Measurements from ENCODE around the gene C16orf96. TPM values are rescaled to one million over a fixed set of nuclear protein-coding genes. Genes with fewer than 3 reads are reported as not detected.

C16orf96 gene
- total and polyA plus RNA-seq, 4 experiments from 2014 or later, result 0.29 to 0.33 TPM; not detected in 2

- intact Hi-C loops (cut with micrococcal nuclease), result no loop called here
- H3K36me3 ChIP-seq (ENCODE audit: insufficient read depth, low read length), result no peaks in the 10 kb centered on the region
- H3K27ac Mint-ChIP-seq, result peak overlapping the region in 3 of 7 donors; percentile 6 to 60 (median 51)
- no peaks in the 10 kb centered on the region for H3K27me3 Mint-ChIP-seq
- no peaks in the 10 kb centered on the region for H3K9me3 ChIP-seq (ENCODE audit: control insufficient read depth in 1 of 2, low read length in 2 of 2)
- no peak overlapping the region for H3K4me3 Mint-ChIP-seq
- peaks cover 4 to 20% of the 10 kb centered on the region in 2 donors for H3K36me3 Mint-ChIP-seq
- no peaks in the 10 kb centered on the region for H3K27me3 ChIP-seq (ENCODE audit: insufficient read depth, low read length)
- DNase-seq, result no peak
- peaks cover 11 to 38% (median 19%) of the 10 kb centered on the region in 4 donors for H3K4me1 Mint-ChIP-seq
- no peak overlapping the region for H3K4me3 ChIP-seq (ENCODE audit: low read length in 2 of 2)
- H3K9me3 Mint-ChIP-seq, result no peaks in the 10 kb centered on the region
- no peak overlapping the region for H3K27ac ChIP-seq (ENCODE audit: low read depth, low read length)
- ChIA-PET POLR2A (ENCODE audit: partially characterized antibody) (no interaction called here), CTCF (ENCODE audit: partially characterized antibody) (interaction anchor here (1.5 kb wide), 1 partner anchor 9 kb away, joined by 4 read pairs; no protein-coding TSS in a partner anchor)
- peaks cover 14% of the 10 kb centered on the region for H3K4me1 ChIP-seq (ENCODE audit: insufficient read depth, low read length)
Measured at GRCh38 chr16:4641306-4641687, 85.2 kb downstream of the C16orf96 start.

GRCh38 chr16:4641895-4642294 is 85.8 kb downstream of the C16orf96 start:
- Mint-ChIP-seq H3K27ac (no peak overlapping the region), H3K9me3 (no peaks in the 10 kb centered on the region), H3K27me3 (no peaks in the 10 kb centered on the region), H3K4me3 (no peak overlapping the region), H3K4me1 (peaks cover 11 to 35% (median 18%) of the 10 kb centered on the region in 4 donors), H3K36me3 (peaks cover 3 to 18% of the 10 kb centered on the region in 2 donors)
- Histone ChIP-seq H3K27me3 (ENCODE audit: insufficient read depth, low read length) (no peaks in the 10 kb centered on the region), H3K27ac (ENCODE audit: low read depth, low read length) (no peak overlapping the region), H3K9me3 (ENCODE audit: control insufficient read depth in 1 of 2, low read length in 2 of 2) (no peaks in the 10 kb centered on the region), H3K4me1 (ENCODE audit: insufficient read depth, low read length) (peaks cover 20% of the 10 kb centered on the region), H3K36me3 (ENCODE audit: insufficient read depth, low read length) (no peaks in the 10 kb centered on the region), H3K4me3 (ENCODE audit: low read length in 2 of 2) (no peak overlapping the region)
- ChIA-PET CTCF (ENCODE audit: partially characterized antibody) (interaction anchor here (1.5 kb wide), 1 partner anchor 8 kb away, joined by 4 read pairs; no protein-coding TSS in a partner anchor), POLR2A (ENCODE audit: partially characterized antibody) (no interaction called here)
- intact Hi-C loops (cut with micrococcal nuclease), result no loop called here
- no peak for DNase-seq

- no peaks in the 10 kb centered on the region for H3K27me3 Mint-ChIP-seq
- no peaks in the 10 kb centered on the region for H3K9me3 Mint-ChIP-seq
- peaks cover 14 to 35% (median 20%) of the 10 kb centered on the region in 4 donors for H3K4me1 Mint-ChIP-seq
- H3K27ac ChIP-seq (ENCODE audit: low read depth, low read length), result no peak overlapping the region
- H3K4me1 ChIP-seq (ENCODE audit: insufficient read depth, low read length), result peaks cover 22% of the 10 kb centered on the region
- H3K9me3 ChIP-seq (ENCODE audit: control insufficient read depth in 1 of 2, low read length in 2 of 2), result no peaks in the 10 kb centered on the region
- H3K27ac Mint-ChIP-seq, result peak overlapping the region in 5 of 7 donors; percentile 25 to 82 (median 53)
- POLR2A ChIA-PET (ENCODE audit: partially characterized antibody), result interaction anchor here (0.6 kb wide), 1 partner anchor 13 kb away, joined by 3 read pairs; no protein-coding TSS in a partner anchor
- intact Hi-C loops (cut with micrococcal nuclease), result no loop called here
- CTCF ChIA-PET (ENCODE audit: partially characterized antibody), result no interaction called here
- no peaks in the 10 kb centered on the region for H3K27me3 ChIP-seq (ENCODE audit: insufficient read depth, low read length)
- H3K36me3 ChIP-seq (ENCODE audit: insufficient read depth, low read length), result peaks cover 3% of the 10 kb centered on the region
- DNase-seq, result no peak
- peaks cover 10 to 34% of the 10 kb centered on the region in 2 donors for H3K36me3 Mint-ChIP-seq
- no peak overlapping the region for H3K4me3 Mint-ChIP-seq
- no peak overlapping the region for H3K4me3 ChIP-seq (ENCODE audit: low read length in 2 of 2)
Measured at GRCh38 chr16:4646773-4647643, 90.9 kb downstream of the C16orf96 start.

GRCh38 chr16:4647644-4647980 is 91.5 kb downstream of the C16orf96 start:
- ChIA-PET CTCF (ENCODE audit: partially characterized antibody) (no interaction called here), POLR2A (ENCODE audit: partially characterized antibody) (no interaction called here)
- Histone ChIP-seq H3K9me3 (ENCODE audit: control insufficient read depth in 1 of 2, low read length in 2 of 2) (no peaks in the 10 kb centered on the region), H3K4me1 (ENCODE audit: insufficient read depth, low read length) (peaks cover 22% of the 10 kb centered on the region), H3K27me3 (ENCODE audit: insufficient read depth, low read length) (no peaks in the 10 kb centered on the region), H3K4me3 (ENCODE audit: low read length in 2 of 2) (no peak overlapping the region), H3K27ac (ENCODE audit: low read depth, low read length) (no peak overlapping the region), H3K36me3 (ENCODE audit: insufficient read depth, low read length) (peaks cover 4% of the 10 kb centered on the region)
- H3K36me3 Mint-ChIP-seq, result peaks cover 10 to 34% of the 10 kb centered on the region in 2 donors
- H3K9me3 Mint-ChIP-seq, result no peaks in the 10 kb centered on the region
- no peaks in the 10 kb centered on the region for H3K27me3 Mint-ChIP-seq
- H3K27ac Mint-ChIP-seq, result peak overlapping the region in 5 of 7 donors; percentile 41 to 82 (median 53)
- H3K4me3 Mint-ChIP-seq, result no peak overlapping the region
- peaks cover 14 to 35% (median 20%) of the 10 kb centered on the region in 4 donors for H3K4me1 Mint-ChIP-seq
- intact Hi-C loops (cut with micrococcal nuclease), result no loop called here
- no peak for DNase-seq

- no peaks in the 10 kb centered on the region for H3K9me3 ChIP-seq (ENCODE audit: control insufficient read depth in 1 of 2, low read length in 2 of 2)
- no peaks in the 10 kb centered on the region for H3K27me3 ChIP-seq (ENCODE audit: insufficient read depth, low read length)
- H3K36me3 ChIP-seq (ENCODE audit: insufficient read depth, low read length), result peaks cover 4% of the 10 kb centered on the region
- H3K27ac Mint-ChIP-seq, result peak overlapping the region in 5 of 7 donors; percentile 1 to 91 (median 76)
- H3K4me1 Mint-ChIP-seq, result peaks cover 14 to 35% (median 20%) of the 10 kb centered on the region in 4 donors
- ChIA-PET POLR2A (ENCODE audit: partially characterized antibody) (no interaction called here), CTCF (ENCODE audit: partially characterized antibody) (interaction anchor here (1.5 to 2.7 kb wide), 6 partner anchors 11 to 27 kb away, joined by 3 to 13 read pairs (median 7); partner anchors contain the start of gene MGRN1)
- H3K4me3 ChIP-seq (ENCODE audit: low read length in 2 of 2), result no peak overlapping the region
- peaks cover 14 to 39% of the 10 kb centered on the region in 2 donors for H3K36me3 Mint-ChIP-seq
- no peaks in the 10 kb centered on the region for H3K27me3 Mint-ChIP-seq
- H3K27ac ChIP-seq (ENCODE audit: low read depth, low read length), result no peak overlapping the region
- H3K4me3 Mint-ChIP-seq, result no peak overlapping the region
- H3K9me3 Mint-ChIP-seq, result no peaks in the 10 kb centered on the region
- intact Hi-C loops (cut with micrococcal nuclease), result no loop called here
- no peak for DNase-seq
- peaks cover 22% of the 10 kb centered on the region for H3K4me1 ChIP-seq (ENCODE audit: insufficient read depth, low read length)
Measured at GRCh38 chr16:4648917-4649316, 92.8 kb downstream of the C16orf96 start.

- Histone ChIP-seq H3K36me3 (ENCODE audit: insufficient read depth, low read length) (peaks cover 4% of the 10 kb centered on the region), H3K27ac (ENCODE audit: low read depth, low read length) (no peak overlapping the region), H3K27me3 (ENCODE audit: insufficient read depth, low read length) (no peaks in the 10 kb centered on the region), H3K9me3 (ENCODE audit: control insufficient read depth in 1 of 2, low read length in 2 of 2) (no peaks in the 10 kb centered on the region), H3K4me3 (ENCODE audit: low read length in 2 of 2) (no peak overlapping the region), H3K4me1 (ENCODE audit: insufficient read depth, low read length) (peaks cover 22% of the 10 kb centered on the region)
- ChIA-PET POLR2A (ENCODE audit: partially characterized antibody) (interaction anchor here (0.5 to 1.5 kb wide), 3 partner anchors 14 to 34 kb away, joined by 3 to 8 read pairs (median 3); no protein-coding TSS in a partner anchor), CTCF (ENCODE audit: partially characterized antibody) (interaction anchor here (0.9 to 2.7 kb wide), 14 partner anchors 8 to 118 kb away, joined by 3 to 13 read pairs (median 4); partner anchors contain the start of gene MGRN1)
- peak overlapping the region in 1 of 8 donors; percentile 13 for H3K4me3 Mint-ChIP-seq
- intact Hi-C loops (cut with micrococcal nuclease), result no loop called here
- peak in 1 of 5 donors; percentile 9 for DNase-seq
- peaks cover 14 to 46% of the 10 kb centered on the region in 2 donors for H3K36me3 Mint-ChIP-seq
- H3K4me1 Mint-ChIP-seq, result peaks cover 14 to 35% (median 19%) of the 10 kb centered on the region in 4 donors
- H3K9me3 Mint-ChIP-seq, result no peaks in the 10 kb centered on the region
- no peaks in the 10 kb centered on the region for H3K27me3 Mint-ChIP-seq
- H3K27ac Mint-ChIP-seq, result peak overlapping the region in 6 of 7 donors; percentile 67 to 91 (median 84)
Measured at GRCh38 chr16:4649744-4650442, 93.8 kb downstream of the C16orf96 start.

Measured in CD4-positive, alpha-beta memory T cell (primary cell).